Erythroblast (primary cell): ENCODE measurements around the gene MRPL51.

Source experiments
- GATA1 ChIP-seq: IDR thresholded peaks from 2 replicates; pipeline ENCODE4 v1.6.1; 2011; ENCODE audit warnings: low read depth, mild to moderate bottlenecking, control low read depth, low read length, moderate library complexity
- POLR2A ChIP-seq: IDR thresholded peaks from 2 replicates; pipeline ENCODE4 v1.6.1; 2011; ENCODE audit warnings: mild to moderate bottlenecking, low read length

DNA sequence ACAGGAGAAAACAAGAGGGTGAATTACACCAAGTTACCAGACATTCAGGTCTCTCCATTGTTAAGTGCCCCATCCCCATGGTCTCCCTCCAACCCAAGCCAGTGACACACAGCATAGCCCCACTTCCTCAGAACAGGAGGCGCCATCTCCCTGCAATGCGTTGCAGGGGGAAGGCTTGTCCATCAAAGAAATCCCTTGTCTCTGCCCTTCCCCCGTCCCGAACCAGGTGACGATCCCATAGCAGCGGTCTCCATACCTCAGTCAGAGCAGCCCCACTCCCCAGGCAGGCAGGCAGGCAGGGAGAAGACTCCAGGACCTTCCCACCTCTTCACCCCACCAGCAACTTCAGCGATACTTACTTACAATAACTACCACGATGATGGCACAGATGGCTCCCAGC, 28.5 kb downstream of the MRPL51 start:
- TF ChIP-seq POLR2A (no peak), GATA1 (no peak)
